ENCODE results near the gene ZNF550. TPM values are rescaled to one million over a fixed set of nuclear protein-coding genes. Genes with fewer than 3 reads are reported as not detected.

The ZNF550 gene
- total and polyA plus RNA-seq, 9 of the 15 experiments (the other 6 are each of a cell fraction or from before 2014, with no cell fraction given) = 1.6 to 11.8 (median 4.3) TPM

DNA sequence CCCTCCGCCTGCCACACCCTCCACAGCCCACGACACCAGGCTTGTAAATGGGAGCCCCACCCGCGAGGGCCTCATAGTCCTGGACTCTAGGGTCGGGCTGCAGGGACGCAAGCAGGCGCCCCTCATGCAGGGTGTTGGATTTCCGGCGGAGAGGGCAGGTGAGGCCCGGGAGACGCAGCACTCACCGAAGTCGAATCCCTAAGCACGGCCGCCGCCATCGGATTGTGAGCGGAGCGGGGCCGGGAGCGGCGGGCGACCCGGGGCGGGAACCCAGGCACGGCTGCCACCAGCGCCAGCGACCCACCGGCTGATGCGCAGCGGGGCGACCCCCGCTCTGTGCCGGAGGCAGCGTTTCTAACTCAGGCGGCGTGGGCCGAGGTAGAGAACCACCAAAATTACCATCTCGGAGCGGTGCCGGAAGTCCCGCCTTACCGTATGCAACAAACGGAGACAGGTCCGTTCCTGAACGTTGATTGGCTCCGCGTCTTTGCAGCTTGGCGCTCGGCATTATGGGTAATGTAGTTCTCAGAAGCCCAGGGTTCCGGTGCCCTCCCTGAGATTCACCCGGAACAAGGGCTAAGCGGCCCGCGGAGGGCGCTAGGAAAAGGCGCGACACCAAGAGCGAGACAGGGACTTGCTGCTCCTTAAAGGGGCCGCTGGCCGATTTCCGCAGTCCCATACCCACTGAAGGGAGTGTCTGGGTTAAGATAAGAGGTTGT is 19.0 kb upstream of the ZNF550 start, which contains the start of gene ZNF416 (continued):
- TF ChIP-seq DPF2 (IDR thresholded peaks at IDR 0.05) (no peak), ZNF143 (CRISPR knock-in tag; IDR thresholded peaks at IDR 0.05) (peak; percentile 86), ETV5 (CRISPR knock-in tag; IDR thresholded peaks at IDR 0.05; ENCODE audit: low read depth) (peak; percentile 69), SNRNP70 (optimal IDR thresholded peaks at IDR 0.05; ENCODE audit: low read depth, low read length) (no peak), SRSF1 (IDR thresholded peaks at IDR 0.05; ENCODE audit: low read depth, low read length) (peak; percentile 82; the same call in 1 of the 2 replicates), FIP1L1 (IDR thresholded peaks at IDR 0.05; ENCODE audit: low read depth, low read length, poor library complexity, severe bottlenecking) (no peak), CHD4 (IDR thresholded peaks at IDR 0.05; ENCODE audit: insufficient read depth, insufficient replicate concordance, low read depth, low read length, poor library complexity, severe bottlenecking) (no peak), ZFX (CRISPR knock-in tag; IDR thresholded peaks at IDR 0.05) (peak; percentile 54), HNRNPL (IDR thresholded peaks at IDR 0.05; ENCODE audit: low read depth, low read length) (no peak), SIN3A (IDR thresholded peaks at IDR 0.05; ENCODE audit: borderline replicate concordance in 2 of 2, control insufficient read depth in 1 of 2, low read depth in 2 of 2, low read length in 2 of 2) (no peak), L3MBTL2 (IDR thresholded peaks at IDR 0.05) (peak; percentile 57; the same call in 1 of the 2 replicates), GABPB1 (CRISPR knock-in tag; IDR thresholded peaks at IDR 0.05) (peak; percentile 94), POLR2AphosphoS5 (IDR thresholded peaks at IDR 0.05; ENCODE audit: control insufficient read depth, insufficient read depth, low read depth, low read length) (no peak)
- TF ChIP-seq, protein P1, sequence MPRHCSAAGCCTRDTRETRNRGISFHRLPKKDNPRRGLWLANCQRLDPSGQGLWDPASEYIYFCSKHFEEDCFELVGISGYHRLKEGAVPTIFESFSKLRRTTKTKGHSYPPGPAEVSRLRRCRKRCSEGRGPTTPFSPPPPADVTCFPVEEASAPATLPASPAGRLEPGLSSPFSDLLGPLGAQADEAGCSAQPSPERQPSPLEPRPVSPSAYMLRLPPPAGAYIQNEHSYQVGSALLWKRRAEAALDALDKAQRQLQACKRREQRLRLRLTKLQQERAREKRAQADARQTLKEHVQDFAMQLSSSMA (CRISPR knock-in tag; IDR thresholded peaks at IDR 0.05) = no peak
- TF ChIP-seq, protein P2, sequence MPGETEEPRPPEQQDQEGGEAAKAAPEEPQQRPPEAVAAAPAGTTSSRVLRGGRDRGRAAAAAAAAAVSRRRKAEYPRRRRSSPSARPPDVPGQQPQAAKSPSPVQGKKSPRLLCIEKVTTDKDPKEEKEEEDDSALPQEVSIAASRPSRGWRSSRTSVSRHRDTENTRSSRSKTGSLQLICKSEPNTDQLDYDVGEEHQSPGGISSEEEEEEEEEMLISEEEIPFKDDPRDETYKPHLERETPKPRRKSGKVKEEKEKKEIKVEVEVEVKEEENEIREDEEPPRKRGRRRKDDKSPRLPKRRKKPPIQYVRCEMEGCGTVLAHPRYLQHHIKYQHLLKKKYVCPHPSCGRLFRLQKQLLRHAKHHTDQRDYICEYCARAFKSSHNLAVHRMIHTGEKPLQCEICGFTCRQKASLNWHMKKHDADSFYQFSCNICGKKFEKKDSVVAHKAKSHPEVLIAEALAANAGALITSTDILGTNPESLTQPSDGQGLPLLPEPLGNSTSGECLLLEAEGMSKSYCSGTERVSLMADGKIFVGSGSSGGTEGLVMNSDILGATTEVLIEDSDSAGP (CRISPR knock-in tag; IDR thresholded peaks at IDR 0.05) = peak; percentile 94
- TF ChIP-seq, protein P3, sequence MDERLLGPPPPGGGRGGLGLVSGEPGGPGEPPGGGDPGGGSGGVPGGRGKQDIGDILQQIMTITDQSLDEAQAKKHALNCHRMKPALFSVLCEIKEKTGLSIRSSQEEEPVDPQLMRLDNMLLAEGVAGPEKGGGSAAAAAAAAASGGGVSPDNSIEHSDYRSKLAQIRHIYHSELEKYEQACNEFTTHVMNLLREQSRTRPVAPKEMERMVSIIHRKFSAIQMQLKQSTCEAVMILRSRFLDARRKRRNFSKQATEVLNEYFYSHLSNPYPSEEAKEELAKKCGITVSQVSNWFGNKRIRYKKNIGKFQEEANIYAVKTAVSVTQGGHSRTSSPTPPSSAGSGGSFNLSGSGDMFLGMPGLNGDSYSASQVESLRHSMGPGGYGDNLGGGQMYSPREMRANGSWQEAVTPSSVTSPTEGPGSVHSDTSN (CRISPR knock-in tag; IDR thresholded peaks at IDR 0.05; ENCODE audit: low read depth) = no peak
- TF ChIP-seq, protein P3 (tag; conservative IDR thresholded peaks at IDR 0.05; ENCODE audit: low read depth) = peak; percentile 49
- TF ChIP-seq, protein P4, sequence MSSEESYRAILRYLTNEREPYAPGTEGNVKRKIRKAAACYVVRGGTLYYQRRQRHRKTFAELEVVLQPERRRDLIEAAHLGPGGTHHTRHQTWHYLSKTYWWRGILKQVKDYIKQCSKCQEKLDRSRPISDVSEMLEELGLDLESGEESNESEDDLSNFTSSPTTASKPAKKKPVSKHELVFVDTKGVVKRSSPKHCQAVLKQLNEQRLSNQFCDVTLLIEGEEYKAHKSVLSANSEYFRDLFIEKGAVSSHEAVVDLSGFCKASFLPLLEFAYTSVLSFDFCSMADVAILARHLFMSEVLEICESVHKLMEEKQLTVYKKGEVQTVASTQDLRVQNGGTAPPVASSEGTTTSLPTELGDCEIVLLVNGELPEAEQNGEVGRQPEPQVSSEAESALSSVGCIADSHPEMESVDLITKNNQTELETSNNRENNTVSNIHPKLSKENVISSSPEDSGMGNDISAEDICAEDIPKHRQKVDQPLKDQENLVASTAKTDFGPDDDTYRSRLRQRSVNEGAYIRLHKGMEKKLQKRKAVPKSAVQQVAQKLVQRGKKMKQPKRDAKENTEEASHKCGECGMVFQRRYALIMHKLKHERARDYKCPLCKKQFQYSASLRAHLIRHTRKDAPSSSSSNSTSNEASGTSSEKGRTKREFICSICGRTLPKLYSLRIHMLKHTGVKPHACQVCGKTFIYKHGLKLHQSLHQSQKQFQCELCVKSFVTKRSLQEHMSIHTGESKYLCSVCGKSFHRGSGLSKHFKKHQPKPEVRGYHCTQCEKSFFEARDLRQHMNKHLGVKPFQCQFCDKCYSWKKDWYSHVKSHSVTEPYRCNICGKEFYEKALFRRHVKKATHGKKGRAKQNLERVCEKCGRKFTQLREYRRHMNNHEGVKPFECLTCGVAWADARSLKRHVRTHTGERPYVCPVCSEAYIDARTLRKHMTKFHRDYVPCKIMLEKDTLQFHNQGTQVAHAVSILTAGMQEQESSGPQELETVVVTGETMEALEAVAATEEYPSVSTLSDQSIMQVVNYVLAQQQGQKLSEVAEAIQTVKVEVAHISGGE (CRISPR knock-in tag; IDR thresholded peaks at IDR 0.05) = peak in 1 of 3 experiments; percentile 74; a peak in 2 of 6 replicates

Data from K562 (cell line).